Fibroblast of gingiva (primary cell): ENCODE data around the gene RBFOX2.
"Not testable (repeated sequence)": the region's sequence is repeated elsewhere in the genome, so short reads cannot be mapped to it uniquely, and the experiment has no call there.

Source experiments
- DNase-seq: peaks from one replicate; pipeline ENCODE4 v3.0.0-alpha.2; 2011; ENCODE audit warnings: low read depth

Gene RBFOX2

GRCh38 chr22:36042240-36042639 lies 13.6 kb upstream of the RBFOX2 start:
- no peak for DNase-seq

DNA sequence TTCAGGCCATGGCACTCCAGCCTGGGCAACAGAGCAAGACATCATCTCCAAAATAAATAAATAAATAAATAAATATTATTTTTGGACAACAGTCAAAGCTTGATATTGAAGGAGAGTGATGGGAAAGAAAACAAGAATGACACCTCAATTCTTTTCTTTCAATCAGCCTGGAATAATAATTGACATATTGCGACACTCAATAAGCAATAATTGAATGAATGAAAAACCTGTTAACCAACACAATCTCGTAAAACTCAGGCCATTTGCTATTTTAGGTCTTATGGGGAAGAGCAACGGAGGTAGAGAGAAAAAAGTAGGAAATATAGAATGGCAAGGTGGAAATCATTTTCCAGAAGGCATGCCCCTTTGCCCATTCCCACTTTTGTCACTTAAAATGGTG lies 10.5 kb upstream of the RBFOX2 start:
- DNase-seq: no peak

- DNase-seq: no peak
These were observed 8.6 kb upstream of the RBFOX2 start for GRCh38 chr22:36037102-36037758.

DNA sequence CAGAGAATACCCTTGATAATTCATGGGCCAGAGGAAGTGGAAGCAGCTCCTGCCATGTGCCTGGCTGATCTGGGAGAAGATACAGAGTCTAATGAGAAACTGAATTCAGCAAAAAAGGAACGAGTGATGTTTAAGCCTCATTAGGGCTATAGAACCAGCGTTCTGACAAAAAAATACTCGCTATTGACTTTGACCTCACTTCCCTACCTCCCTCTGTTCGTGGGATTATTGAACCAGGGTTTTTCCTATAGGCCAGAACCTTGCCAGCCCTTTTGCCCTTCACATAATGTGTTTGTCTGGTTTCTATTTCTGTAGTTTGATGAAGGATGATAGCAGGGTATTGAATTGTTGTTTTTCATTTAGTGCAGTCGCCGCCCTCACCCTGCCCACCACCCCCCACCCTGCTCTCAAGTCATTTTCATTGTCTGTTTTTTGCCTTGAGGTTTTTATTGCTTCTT lies 7.6 kb upstream of the RBFOX2 start:
- no peak for DNase-seq

DNA sequence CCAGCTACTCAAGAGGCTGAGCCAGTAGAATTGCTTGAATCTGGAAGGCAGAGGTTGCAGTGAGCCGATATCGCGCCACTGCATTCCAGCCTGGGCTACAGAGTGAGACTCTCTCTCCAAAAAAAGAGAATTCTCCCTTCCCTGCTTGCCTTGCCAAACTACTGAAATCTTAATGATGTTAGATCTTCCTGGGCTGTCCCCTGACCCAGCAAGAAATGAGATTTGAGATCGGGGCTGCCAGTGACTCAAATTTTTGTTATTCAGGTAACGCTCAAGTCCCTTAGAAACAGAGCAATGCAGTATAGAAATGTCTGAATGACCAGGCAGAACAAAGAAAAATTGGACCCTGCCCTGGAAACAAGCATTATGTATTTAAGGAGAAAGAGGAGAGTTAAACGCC lies 4.0 kb upstream of the RBFOX2 start:
- DNase-seq: no peak

DNA sequence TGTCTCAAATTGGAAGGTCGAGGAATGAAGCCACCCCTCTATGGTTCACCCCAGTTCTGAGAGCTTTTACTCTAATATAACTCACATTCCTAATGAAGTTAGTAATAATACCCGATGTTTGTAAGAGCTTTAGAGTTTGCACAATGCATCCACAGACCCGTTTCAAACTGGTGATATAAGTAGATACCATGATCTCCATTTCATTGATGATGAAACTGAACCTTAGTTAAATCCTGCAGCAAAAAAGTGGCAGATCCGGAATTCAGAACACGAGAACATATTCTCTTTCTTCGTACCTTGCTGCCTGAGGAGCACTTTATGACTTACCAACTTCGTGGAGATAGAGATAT lies 757 bp upstream of the RBFOX2 start:
- peak; percentile 60 for DNase-seq

- no peak for DNase-seq
These were observed 534 bp downstream of the RBFOX2 start for GRCh38 chr22:36027935-36028645.

GRCh38 chr22:36027579-36027934 lies 1.1 kb downstream of the RBFOX2 start:
- no peak for DNase-seq

- peak; percentile 52 for DNase-seq
These were observed 1.9 kb downstream of the RBFOX2 start for GRCh38 chr22:36026741-36027140.

DNA sequence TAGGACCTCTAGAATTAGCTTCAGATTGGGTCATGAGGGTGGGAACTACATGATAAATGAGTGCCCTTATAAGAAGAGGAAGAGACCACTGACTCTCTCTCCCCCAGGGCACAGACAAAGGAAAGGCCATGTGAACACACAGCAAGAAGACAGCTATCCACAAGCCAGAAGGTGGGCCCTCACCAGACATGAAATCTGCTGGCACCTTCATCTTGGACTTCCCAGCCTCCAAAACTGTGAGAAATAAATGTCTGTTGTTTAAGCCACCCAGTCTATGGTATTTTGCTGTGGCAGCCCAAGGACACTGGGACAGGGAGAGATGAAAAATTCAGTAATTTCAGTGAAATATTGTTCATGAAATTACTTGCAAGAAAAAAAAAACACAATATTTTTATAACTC lies 5.9 kb downstream of the RBFOX2 start:
- no peak for DNase-seq

DNA sequence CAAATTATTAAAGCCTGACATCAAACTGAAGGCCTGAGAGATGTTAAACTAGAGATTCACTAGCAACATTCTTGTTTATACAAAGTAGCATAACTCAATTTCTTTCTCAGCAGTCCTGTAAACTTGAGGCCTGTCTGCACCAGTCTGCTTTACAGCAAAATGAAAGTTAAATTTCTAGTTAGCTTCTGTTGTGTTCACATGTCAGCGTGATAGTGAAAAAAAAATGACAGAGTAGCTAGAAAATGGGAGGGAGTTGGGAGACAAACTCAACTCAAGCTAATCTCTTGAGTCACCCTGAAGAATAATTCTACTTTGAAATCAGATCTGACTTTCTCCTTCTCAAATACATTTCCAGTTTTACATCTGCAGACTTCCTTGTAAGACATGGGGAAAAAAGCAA lies 6.5 kb downstream of the RBFOX2 start:
- DNase-seq: peak; percentile 20

DNA sequence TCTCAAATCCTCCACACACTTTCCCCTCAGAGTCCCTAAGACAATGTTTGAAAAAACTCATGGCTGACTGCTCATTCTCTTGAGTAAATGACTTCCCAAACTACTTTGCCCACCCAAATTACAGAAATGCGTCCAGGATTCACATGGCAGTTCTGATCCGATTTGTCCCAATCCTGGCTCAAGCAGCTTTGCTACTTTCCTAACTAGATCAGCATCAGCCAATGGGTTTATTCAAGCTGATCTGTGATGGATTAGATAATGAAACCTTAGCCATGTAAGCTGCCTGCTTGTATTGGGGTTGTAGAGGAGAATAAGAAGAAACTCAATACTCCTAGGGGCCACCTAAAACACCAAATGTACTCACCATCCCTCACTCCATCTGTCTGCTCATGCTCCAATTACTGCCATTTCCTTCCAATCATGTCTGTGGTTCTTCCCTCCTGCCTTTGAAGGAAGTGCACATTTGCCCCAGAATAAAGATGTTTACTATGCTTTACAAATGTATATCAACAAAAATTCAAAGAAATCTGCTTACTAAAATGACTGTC lies 6.9 kb downstream of the RBFOX2 start:
- DNase-seq: no peak

GRCh38 chr22:36020865-36021264 lies 7.8 kb downstream of the RBFOX2 start:
- not testable (repeated sequence) for DNase-seq

DNA sequence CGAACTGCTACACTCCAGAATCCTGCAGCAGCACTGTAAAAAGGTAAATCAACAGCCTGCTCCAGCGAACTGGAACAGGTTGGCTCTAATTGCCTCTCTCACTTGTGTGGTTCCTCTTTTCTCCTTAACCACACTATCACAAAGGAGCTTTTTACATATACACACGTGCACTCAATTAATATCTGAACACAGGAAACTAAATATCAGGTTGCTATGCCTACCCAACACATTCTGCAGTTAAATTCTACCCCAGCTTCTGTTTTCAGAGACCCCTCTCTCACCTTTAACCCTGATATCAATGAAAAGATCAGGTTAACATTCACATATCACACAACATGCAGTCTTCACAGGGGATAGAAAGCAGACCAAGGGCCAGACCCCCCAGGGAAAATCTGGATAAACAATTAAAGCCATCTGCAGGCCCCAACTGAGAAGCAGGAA lies 11.0 kb downstream of the RBFOX2 start:
- DNase-seq: peak; percentile 37

DNA sequence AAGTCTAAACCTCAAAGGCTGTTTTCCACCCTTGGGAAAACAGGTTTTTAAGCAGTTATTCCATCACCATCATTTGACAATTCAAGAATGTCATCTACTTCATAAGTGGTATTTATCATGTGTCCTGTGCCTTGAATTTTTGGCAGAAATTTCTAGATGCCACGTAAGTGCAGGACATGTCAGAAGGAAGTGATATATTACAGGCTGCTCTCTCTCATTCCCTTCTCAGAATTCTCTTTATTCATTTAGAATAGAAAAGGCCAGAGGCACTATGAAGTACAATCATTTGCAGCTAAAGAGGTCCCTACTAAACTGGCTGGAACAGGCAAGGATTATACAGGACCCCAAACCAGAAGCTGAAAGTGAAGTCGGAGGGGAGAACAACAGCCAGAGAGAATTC lies 11.9 kb downstream of the RBFOX2 start:
- DNase-seq: no peak

- DNase-seq: no peak
These were observed 12.7 kb downstream of the RBFOX2 start for GRCh38 chr22:36015811-36016529.

GRCh38 chr22:36015155-36015810 lies 13.3 kb downstream of the RBFOX2 start:
- DNase-seq: no peak

GRCh38 chr22:36014546-36015074 lies 14.0 kb downstream of the RBFOX2 start:
- DNase-seq: no peak

- DNase-seq: no peak
These were observed 16.3 kb downstream of the RBFOX2 start for GRCh38 chr22:36012332-36012731.

- peak; percentile 80 for DNase-seq
These were observed 17.7 kb downstream of the RBFOX2 start for GRCh38 chr22:36010882-36011281.

DNA sequence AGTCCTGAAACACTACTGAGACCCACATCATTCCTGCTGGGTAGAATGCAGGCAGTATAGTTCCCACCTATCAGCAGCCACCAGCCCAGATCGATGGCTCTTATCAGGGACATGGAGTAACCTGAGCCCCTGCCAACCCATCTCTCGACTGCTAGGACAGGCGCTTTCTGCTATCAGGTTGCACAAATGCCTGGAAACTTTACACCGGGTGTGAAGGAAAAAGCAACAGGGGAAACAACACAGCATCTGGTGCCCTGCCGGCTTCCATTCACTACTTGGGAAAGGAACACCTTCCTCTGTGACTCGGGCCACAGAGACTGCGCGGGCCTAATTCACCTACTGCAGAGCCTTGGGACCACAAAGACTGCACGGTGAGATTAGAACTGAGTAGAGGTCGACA lies 18.5 kb downstream of the RBFOX2 start:
- DNase-seq: no peak

DNA sequence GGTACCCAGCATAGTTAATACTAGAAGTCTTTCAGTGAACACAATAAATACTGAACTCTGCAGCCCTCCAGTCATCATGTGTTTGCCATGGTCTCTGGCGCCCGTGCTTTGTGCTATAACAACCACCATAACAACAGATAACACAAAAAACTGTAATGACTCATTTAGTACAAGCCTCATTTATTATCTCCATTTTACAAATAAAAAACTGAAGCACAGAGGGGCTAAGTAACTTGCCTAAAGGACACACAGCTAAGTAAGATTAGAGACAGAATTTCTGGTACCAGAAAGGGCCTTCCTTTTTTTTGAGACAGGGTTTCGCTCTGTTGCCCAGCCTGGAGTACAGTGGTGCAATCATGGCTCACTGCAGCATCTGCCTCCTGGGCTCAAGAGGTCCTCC lies 19.5 kb downstream of the RBFOX2 start:
- no peak for DNase-seq
